HUES64 (cell line): ENCODE measurements around the gene CENPM.

Experiments
- H3K27ac ChIP-seq: 2 replicates; pipeline ENCODE4 v1.7.0; 2013; ENCODE audit warnings: low read depth, low read length, inconsistent platforms
- H3K27me3 ChIP-seq: 2 replicates; pipeline ENCODE4 v1.6.1; 2013; ENCODE audit warnings: mild to moderate bottlenecking, low read length; ENCODE audit not compliant: insufficient read depth
- H3K36me3 ChIP-seq: 2 replicates; pipeline ENCODE4 v1.6.1; 2013; ENCODE audit warnings: mild to moderate bottlenecking, low read length; ENCODE audit not compliant: insufficient read depth
- H3K4me1 ChIP-seq: 2 replicates; pipeline ENCODE4 v1.6.1; 2013; ENCODE audit warnings: mild to moderate bottlenecking, low read length, moderate library complexity; ENCODE audit not compliant: insufficient read depth
- H3K4me3 ChIP-seq: 2 replicates; pipeline ENCODE4 v1.5.1; 2013; ENCODE audit warnings: mild to moderate bottlenecking, low read length, moderate library complexity
- H3K9ac ChIP-seq: 2 replicates; pipeline ENCODE4 v1.6.1; 2013; ENCODE audit warnings: mild to moderate bottlenecking, low read depth, low read length
- H3K9me3 ChIP-seq: 2 replicates; pipeline ENCODE4 v1.6.1; 2013; ENCODE audit warnings: low read depth, low read length; ENCODE audit not compliant: insufficient read depth
- WGBS: fragments of 150-250, 120-280 bp; methylation state at CpG from one replicate; pipeline ENCODE4 v1.1.7; 2013; ENCODE audit warnings: missing lambda C conversion rate; 5-methylcytosine and 5-hydroxymethylcytosine counted together

The CENPM gene

DNA sequence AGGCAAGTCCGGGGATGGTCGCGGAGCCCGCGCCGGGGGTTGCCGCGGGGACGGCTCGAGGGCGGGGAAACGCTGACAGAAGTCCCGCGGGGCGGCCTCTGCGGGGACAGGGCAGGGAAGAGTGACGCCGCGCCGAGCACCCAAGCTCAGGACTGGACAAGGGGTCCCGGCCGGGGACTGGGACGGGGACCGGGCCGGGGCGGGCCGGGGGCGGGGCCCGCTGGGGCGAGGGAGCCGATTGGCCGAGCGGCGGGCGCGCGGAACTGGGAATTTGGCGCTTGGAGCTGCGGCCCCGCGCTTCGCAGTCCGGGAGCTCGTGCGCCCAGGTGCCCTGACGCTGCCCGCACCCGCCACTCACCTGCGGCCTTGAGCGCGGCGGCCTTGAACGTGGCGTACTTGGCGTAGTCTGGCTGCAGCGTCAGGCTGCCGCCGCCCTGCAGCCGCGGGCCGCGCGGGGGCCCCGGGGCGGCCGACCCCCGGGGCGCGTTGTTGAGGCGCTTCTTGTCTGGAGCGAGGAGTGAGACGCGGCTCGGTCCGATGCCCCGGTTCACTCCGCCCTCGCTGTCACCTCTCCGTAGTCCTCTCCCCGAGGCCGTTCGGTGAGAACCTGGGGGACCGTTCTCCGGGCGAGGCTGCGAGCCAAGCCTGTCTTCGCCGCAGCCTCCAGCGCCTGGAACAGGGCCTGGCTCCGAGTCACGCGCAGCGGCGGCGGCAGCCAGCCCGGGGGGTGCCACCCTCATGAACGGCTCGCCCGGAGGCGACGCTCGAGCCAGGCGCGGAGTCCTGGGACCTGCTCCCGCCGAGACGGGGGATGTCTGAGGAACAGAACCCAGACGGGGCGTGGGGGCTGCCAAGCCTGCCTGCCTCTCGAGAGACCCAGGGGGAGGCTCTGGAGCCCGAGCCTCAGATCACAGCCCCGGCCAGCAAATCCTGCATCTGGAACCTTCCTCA lies 36.6 kb downstream of the CENPM start:
- no peak overlapping the region for H3K27ac ChIP-seq
- WGBS, result 4% methylated on average over 112 of the region's 112 CpGs
- peak overlapping the region; percentile 30; the same call in 1 of the 2 replicates for H3K4me3 ChIP-seq
- H3K27me3 ChIP-seq, result peaks cover 71% of the 10 kb centered on the region
- H3K36me3 ChIP-seq, result peaks cover 4% of the 10 kb centered on the region; the same call in 1 of the 2 replicates
- H3K9me3 ChIP-seq, result no peaks in the 10 kb centered on the region
- H3K4me1 ChIP-seq, result 0 out of 2 replicates have a peak, but pooled peaks cover 3% of the 10 kb centered on the region
- H3K9ac ChIP-seq, result no peak overlapping the region

DNA sequence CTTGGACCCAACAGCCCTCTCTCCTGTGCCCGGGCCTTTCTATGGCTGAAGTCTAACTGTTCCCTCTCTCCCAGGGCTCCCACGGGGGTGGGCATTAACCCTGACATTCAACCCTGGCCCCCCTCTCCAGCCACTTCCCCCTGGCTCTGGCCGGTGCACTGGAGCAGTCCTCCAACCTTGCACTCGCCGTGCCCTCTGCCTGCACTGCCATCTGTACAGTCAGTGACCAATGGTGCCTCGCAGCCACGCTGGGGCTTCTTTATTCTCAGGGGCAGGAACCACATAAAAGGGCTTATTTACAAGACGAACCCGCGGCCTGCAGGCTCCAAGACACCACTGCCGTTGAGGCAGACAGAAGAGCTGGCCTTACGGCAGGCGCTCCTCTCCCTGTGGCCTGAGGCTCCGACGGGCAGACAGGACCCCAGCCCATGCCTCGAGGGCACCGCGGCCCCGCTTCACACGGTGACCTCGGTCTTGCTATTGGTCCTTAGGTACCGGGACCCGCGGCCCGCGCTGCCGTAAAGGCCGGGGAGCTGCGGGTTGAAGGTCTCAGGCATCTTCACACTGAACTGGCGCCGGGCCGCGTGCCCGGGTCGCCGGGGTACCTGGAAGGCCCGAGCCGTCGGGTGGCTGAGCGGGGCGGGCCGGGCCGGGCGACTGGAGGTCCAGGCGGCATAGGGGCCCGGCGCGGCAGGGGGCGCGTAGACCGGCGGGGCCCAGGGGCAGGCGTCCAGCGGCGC lies 37.5 kb downstream of the CENPM start:
- H3K36me3 ChIP-seq, result peaks cover 13% of the 10 kb centered on the region
- peaks cover 63% of the 10 kb centered on the region for H3K27me3 ChIP-seq
- H3K27ac ChIP-seq, result no peak overlapping the region
- H3K9ac ChIP-seq, result no peak overlapping the region
- H3K4me3 ChIP-seq, result peak overlapping the region; percentile 30; the same call in 1 of the 2 replicates
- H3K4me1 ChIP-seq, result 0 out of 2 replicates have a peak, but pooled peaks cover 3% of the 10 kb centered on the region
- no peaks in the 10 kb centered on the region for H3K9me3 ChIP-seq
- WGBS, result 19% methylated on average over 55 of the region's 55 CpGs

DNA sequence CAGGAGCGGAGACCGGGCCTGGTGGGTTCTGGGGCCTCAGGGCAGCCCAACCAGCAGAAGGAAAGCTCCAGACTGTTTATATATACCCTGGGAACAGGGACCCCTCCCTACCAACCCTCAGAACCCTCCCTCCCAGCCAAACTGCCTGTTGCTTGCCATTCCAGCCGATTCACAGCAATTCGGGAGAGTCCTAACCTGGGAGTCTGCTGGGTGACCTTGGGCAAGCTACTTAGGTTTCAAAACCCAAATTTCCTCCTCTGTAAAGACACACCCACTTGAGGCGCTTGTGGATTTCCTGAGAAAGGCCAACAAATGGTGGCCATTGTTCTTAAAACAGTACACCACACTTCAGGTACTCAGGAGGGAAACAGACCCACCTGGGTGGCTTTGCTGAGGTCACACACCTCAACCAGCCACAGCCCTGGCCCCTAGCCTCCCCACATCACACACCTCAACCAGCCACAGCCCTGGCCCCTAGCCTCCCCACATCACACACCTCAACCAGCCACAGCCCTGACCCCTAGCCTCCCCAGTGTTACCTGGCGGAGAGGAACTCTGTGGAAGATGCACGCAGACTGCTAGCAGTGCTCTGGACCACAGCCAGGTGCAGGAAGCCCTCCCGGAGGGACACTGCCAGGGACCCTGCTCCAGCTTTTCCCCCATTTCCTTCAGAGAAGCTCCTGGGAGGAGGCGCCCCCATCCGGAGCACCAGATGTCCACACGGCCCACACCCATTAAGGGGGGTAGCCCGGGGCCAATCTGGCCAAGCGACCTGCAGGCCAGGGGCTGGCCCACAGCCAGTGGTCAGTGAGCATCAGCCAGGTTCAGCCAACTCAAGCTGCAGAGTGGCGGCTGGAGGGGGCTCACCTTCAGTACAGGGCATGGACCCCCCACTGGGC lies 38.3 kb downstream of the CENPM start:
- H3K9me3 ChIP-seq, result no peaks in the 10 kb centered on the region
- no peak overlapping the region for H3K27ac ChIP-seq
- 0 out of 2 replicates have a peak, but pooled peaks cover 3% of the 10 kb centered on the region for H3K4me1 ChIP-seq
- H3K9ac ChIP-seq, result no peak overlapping the region
- no peak overlapping the region for H3K4me3 ChIP-seq
- peaks cover 21% of the 10 kb centered on the region for H3K36me3 ChIP-seq
- H3K27me3 ChIP-seq, result peaks cover 55% of the 10 kb centered on the region
- WGBS, result 79% methylated on average over 14 of the region's 14 CpGs

DNA sequence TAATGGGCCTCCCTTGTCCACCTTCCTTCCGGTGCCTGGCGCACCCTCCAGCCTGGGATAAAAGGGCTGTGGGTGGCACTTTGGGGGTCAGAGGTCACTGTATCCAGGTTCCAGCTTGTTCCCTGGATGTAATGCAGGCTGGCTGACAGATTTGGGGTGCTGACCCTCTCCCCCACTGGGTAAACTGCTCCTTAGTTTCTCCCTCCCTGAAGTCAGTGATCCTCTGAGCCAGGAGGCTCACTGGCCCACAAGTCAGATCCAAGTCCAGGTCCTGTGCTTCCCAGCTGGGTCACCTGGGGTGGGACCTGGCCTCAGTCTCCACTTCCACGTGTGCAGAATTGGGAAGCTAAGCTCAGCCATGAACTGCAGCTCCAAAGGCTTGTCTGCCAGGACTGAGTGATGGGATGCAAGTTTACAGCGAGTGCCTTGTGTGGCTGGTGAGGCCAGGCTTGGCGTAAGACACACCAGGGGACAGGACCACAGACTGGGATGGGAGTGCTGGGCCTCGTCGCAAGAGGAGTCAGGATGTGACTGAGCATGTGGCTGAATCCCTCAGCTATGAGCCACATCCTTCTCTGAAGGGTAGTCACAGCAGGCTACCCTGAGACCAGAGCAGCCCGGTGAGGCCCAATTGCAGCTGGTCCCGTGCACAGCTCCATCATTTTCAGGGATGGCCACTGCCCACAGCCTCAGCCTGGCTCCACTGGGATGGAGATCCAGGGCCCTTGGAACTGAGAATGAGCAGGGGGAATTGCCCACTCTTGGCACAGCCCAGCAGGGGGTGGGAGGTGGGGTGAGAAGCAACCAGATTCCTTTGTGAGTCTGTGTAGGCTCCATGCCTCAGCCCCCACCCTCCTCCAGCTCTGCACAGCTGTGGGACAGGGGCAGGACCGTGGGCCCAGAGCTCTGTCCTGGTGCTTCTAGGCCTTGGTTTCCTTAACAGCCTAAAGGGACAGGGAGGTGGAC lies 39.2 kb downstream of the CENPM start:
- Histone ChIP-seq H3K4me3 (no peak overlapping the region), H3K27me3 (peaks cover 45% of the 10 kb centered on the region), H3K4me1 (0 out of 2 replicates have a peak, but pooled peaks cover 3% of the 10 kb centered on the region), H3K9ac (no peak overlapping the region), H3K9me3 (no peaks in the 10 kb centered on the region), H3K27ac (no peak overlapping the region), H3K36me3 (peaks cover 30% of the 10 kb centered on the region)
- 89% methylated on average over 10 of the region's 10 CpGs for whole genome bisulfite sequencing

DNA sequence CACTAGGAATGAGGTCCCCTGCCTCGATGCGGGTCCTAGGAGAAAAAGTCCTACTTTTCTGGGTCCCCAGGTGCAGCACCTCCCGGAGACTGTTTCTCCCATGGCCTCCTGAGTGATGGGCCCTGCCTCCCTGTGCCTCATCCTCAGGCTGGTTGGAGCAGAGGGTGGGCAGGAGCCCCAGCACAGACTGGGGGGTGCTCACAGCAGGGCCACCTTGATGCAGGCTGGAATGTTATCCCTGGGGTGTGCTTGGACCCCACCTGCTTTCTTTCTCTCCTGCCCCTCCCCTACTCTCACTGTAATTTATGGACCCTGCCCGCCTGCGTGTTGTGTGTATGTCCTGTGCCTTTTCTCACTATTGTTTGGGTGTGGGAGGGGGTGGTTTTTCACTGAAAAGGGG lies 40.1 kb downstream of the CENPM start:
- no peaks in the 10 kb centered on the region for H3K9me3 ChIP-seq
- H3K36me3 ChIP-seq, result peaks cover 39% of the 10 kb centered on the region
- H3K27ac ChIP-seq, result no peak overlapping the region
- peaks cover 36% of the 10 kb centered on the region for H3K27me3 ChIP-seq
- WGBS, result 96% methylated on average over 5 of the region's 5 CpGs
- H3K4me3 ChIP-seq, result no peak overlapping the region
- H3K4me1 ChIP-seq, result 0 out of 2 replicates have a peak, but pooled peaks cover 3% of the 10 kb centered on the region
- no peak overlapping the region for H3K9ac ChIP-seq

DNA sequence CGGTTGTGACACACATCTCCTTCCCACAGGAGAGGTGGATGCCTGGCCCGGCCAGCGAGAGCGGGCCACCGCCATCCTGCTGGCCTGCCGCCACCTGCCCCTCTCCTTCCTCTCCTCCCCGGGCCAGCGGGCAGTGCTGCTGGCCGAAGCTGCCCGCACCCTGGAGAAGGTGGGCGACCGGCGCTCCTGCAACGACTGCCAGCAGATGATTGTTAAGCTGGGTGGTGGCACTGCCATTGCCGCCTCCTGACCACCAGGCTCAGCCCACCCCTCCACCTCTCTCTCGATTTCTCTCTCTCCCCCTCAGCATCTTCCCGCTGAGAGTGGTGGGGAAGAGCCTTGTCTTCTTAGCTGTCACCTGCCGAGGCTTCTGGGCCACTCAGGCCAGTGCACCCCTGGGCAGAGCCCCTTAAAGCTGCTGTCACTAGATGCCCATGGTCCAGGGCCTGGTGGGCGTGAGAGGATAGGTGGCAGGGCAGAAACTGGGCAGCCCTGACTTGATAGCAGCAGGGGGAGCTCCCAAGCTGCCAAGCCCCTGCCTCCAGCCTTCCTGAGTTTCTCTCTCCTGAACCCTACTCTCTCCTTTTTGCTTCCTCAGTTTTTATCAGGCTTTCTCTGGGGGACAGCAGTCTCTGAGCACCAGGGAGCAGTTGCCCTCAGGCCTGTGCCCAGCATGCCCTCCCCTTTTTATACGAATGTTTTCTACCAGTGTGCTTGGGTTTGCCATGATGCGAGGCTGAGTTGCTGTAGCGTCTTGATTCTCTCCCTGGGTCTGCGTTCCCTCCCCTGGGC lies 41.3 kb downstream of the CENPM start:
- Histone ChIP-seq H3K9me3 (no peaks in the 10 kb centered on the region), H3K27ac (no peak overlapping the region), H3K9ac (no peak overlapping the region), H3K4me3 (no peak overlapping the region), H3K36me3 (peaks cover 51% of the 10 kb centered on the region), H3K4me1 (0 out of 2 replicates have a peak, but pooled peaks cover 3% of the 10 kb centered on the region), H3K27me3 (peaks cover 24% of the 10 kb centered on the region)
- 96% methylated on average over 22 of the region's 23 CpGs for WGBS

DNA sequence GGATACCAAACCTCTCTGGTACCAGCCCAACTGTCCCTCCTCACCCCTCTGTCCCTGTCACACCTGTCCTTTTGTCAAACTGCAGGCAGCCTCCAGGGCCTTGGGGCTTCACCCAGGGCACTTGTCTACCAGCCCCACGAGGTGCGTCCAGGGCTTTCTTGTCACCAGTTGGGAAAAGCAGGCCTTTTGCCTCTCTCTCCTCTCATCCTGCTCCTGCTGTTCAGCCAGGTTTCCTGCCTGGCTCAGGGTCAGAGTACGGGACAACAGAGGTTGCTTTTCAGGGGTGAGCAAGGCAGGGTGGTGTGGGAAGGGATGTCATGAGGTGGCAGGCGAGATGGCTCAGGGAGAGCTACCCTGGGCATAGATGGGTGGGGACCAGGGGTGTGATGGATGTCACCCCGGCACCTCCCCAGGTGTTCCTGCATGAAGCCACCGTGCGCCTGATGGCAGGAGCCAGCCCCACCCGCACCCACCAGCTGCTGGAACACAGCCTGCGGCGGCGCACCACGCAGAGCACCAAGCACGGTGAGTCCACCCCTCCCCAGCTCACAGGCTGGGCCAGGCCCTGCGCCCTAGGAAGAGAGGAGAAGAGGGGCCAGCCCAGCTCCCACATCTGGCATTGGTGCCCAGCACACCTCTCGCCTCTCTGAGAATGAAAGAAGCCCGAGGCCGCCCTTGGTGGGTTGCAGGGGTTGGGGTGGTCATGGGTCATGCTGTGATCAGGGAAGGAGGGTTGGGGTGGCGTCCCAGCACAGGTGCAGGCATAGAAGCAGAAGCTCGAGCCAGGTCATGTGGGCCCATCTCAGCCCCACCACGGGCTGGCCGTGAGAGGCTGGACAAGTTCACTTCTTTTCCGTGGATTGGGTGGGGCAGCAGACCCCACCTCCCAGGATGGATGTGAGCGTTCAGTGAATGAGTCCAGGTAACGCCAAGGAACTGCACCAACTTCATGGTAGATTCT lies 42.2 kb downstream of the CENPM start:
- Histone ChIP-seq H3K4me3 (no peak overlapping the region), H3K9me3 (no peaks in the 10 kb centered on the region), H3K27me3 (peaks cover 16% of the 10 kb centered on the region), H3K27ac (no peak overlapping the region), H3K9ac (no peak overlapping the region), H3K36me3 (peaks cover 60% of the 10 kb centered on the region), H3K4me1 (0 out of 2 replicates have a peak, but pooled peaks cover 3% of the 10 kb centered on the region)
- 95% methylated on average over 24 of the region's 24 CpGs for WGBS

DNA sequence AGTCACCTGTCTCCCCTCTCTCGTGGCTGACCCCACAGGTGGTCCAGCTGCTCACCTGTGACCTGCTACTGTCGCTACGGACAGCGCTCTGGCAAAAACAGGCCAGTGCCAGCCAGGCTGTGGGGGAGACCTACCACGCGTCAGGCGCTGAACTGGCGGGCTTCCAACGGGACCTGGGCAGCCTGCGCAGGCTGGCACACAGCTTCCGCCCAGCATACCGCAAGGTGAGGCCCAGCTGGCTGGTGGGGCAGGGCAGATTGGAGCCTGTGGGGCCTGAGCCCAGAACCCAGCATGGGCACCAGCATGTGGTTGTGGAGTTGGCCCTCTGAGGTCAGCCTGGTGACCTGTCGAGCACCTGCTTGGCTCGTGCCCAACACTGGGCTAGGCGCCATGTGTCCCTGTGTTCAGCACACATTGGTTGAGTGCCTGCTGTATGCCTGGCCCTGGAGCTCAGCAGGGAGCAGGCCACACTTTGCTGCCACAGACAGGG lies 44.0 kb downstream of the CENPM start:
- H3K9me3 ChIP-seq, result no peaks in the 10 kb centered on the region
- WGBS, result 96% methylated on average over 15 of the region's 15 CpGs
- H3K9ac ChIP-seq, result no peak overlapping the region
- H3K36me3 ChIP-seq, result peaks cover 77% of the 10 kb centered on the region
- H3K4me1 ChIP-seq, result no peaks in the 10 kb centered on the region
- no peak overlapping the region for H3K4me3 ChIP-seq
- H3K27me3 ChIP-seq, result no peaks in the 10 kb centered on the region
- H3K27ac ChIP-seq, result no peak overlapping the region
